ENCODE data around the gene METTL2B. TPM values are rescaled to one million over a fixed set of nuclear protein-coding genes. Genes with fewer than 3 reads are reported as not detected.

METTL2B gene, protein sequence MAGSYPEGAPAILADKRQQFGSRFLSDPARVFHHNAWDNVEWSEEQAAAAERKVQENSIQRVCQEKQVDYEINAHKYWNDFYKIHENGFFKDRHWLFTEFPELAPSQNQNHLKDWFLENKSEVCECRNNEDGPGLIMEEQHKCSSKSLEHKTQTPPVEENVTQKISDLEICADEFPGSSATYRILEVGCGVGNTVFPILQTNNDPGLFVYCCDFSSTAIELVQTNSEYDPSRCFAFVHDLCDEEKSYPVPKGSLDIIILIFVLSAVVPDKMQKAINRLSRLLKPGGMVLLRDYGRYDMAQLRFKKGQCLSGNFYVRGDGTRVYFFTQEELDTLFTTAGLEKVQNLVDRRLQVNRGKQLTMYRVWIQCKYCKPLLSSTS
- 21.1 TPM for polyA plus RNA-seq (2013, experiment 1 of 2; ENCODE audit: insufficient read length)
- 24.4 TPM for polyA plus RNA-seq (2013, experiment 2 of 2; ENCODE audit: insufficient read length)

DNA sequence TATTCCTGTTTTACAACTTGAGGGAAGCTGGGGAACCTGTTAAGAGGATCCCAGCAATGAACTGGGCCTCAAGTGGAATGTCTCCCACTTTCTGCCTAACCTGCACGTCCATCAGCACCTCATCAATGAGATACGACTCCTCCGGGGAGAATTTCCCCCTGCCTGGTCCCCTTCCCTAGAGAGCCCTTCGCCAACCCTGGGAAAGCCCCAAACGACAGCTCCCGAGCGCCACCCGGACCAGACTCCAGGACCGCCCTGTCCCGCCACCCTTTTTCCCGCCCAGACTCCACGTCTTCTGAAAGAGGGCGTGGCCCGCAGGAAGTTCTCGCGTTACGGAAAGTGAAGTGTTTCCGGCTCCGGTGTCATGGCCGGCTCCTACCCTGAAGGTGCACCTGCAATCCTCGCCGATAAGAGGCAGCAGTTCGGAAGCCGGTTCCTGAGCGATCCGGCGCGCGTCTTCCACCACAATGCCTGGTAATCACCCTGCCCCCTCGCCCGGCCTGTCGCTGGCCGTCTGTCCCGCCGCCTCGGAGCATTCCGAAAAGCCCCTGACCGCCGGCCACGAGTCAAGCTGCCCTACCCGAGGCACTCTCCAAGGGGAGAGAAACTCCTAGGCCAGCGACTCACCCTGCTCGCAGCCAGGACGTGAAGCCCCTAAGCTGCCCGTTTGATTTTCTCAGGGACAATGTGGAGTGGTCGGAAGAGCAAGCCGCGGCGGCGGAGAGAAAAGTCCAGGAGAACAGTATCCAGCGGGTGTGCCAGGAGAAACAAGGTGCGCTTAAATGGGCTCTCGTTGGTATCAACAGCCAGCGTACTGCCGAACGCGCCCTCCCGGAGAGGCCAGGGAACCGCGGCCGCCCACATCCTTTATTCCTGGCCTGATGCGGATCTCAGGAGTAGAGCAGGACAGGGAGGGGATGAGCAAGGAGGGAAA, at the start of gene METTL2B:
Gene METTL2B (plus strand): TSS at position 347 of the 934 bp plus-strand sequence. CDS start 18 bp downstream, at position 365.
- DNase-seq = peak; percentile 91

DNA sequence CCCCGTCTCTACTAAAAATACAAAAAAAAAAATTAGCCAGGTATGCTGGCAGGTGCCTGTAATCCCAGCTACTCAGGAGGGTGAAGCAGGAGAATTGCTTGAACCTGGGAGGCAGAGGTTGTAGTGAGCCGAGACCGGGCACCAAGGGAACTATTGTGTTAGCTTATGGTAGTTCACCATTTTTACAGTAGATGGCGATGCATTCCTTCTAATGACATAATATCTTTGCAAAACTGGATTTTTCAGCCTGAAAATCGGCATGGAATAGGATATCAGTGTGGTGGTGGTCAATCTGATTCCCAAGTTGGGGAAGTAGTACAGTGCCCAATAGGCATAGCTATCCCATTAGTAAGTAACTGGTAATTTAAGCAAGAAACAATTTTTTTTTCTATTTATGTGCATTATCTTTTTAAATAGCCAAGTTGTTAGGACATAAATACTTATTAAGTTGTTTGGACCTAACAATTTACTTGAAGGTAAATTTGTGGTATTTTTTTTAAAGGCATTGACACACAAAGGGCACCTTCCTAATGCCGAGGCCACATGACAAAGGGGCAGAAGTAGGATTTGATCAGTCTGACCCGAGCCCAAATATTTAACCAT, 49.2 kb upstream of the METTL2B start:
- DNase-seq = peak; percentile 54

- DNase-seq = no peak
Measured at GRCh38 chr7:128430207-128430606, 46.3 kb upstream of the METTL2B start.

DNA sequence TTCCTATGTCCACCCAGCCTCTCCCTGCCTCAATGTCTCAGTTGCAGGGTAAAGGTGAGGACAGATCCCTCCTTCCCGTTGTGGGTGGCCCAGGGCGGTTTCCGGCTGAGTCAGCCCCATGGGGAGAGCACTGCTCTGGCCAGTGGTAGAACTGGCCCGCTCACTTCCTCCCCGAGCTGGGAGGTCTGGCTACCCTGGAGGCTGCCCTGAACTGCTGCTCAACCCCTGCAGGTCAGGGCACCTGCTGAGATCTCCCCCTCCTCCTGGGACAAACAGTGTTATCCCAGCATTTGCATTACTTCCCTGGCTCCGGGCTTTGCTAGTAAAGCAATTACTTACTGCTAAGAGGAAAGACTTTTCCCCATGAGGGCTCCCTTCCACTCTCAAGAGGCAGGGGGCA, 45.3 kb upstream of the METTL2B start:
- DNase-seq = no peak

DNA sequence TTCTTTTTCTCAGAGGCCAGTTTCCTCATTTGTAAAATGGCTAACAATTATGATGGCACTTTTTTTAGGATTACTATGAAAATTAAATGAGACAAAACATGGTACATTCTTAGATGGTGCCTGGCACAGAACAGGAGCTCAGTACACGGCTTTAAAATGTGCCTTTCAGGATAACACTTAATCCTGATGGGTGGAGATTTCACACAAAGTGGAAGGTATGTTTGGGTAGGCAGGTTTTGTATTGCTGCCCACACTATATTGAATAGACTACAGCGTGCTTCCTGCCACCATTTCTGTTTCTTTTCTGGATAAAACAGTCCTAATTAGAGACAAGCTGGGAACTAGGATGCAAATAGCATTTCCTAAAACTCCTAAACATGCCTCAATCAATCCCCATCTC, 44.8 kb upstream of the METTL2B start:
- no peak for DNase-seq

DNA sequence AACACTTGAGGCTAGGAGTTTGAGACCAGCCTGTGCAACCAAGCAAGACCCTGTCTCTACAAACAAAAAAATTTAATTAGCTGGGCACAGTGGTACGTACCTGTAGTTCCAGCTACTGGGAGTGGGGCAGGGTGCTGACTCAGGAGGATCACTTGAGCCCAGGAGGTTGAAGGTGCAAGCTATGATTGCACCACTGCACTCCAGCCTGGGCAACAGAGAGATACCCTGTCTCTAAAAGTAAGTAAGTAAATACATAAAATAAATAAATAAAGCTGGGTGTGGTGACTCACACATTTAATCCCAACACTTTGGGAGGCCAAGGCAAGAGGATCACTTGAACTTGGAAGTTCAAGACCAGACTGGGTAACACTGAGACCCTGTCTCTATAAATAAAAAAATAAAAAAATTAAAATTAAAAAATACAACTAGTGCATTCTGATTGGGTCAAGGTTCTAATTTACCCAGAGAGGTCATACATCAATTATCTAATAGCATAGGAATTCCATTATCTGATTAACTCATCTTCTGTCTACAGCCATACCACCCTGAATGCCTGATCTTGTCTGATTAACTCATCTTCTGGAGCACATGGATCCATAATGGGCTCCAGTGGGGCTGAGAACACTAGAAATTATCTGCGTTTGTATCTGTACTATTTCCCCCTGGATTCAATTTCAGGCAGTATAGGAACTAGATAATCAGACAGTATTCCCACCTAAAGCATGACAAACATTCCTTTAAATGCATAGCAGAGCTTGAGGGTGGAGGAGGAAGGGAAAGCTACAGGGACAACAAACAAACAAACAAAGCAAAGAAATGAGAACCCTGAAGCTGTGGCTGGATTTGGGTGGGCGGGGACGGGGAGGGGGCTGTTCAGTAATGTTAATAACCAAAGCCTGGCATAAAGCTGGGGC, 41.9 kb upstream of the METTL2B start:
- DNase-seq = no peak

DNA sequence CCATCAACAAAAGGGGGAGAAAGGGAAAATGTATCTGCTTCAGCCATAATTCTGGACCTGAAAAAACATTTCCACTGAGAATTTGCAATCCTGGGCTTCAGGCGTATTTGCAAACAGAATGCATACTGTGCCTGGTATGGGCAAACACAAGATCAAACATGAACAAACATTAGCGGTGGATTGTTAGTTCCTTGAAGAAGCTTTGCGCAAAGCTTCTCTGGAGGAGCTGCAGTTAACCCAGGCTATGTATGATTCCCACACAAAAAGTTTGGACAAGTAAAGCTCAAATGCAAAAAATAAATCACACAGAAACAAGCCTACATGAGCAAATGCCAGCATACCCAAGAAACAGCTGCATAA, 41.2 kb upstream of the METTL2B start:
- no peak for DNase-seq

DNA sequence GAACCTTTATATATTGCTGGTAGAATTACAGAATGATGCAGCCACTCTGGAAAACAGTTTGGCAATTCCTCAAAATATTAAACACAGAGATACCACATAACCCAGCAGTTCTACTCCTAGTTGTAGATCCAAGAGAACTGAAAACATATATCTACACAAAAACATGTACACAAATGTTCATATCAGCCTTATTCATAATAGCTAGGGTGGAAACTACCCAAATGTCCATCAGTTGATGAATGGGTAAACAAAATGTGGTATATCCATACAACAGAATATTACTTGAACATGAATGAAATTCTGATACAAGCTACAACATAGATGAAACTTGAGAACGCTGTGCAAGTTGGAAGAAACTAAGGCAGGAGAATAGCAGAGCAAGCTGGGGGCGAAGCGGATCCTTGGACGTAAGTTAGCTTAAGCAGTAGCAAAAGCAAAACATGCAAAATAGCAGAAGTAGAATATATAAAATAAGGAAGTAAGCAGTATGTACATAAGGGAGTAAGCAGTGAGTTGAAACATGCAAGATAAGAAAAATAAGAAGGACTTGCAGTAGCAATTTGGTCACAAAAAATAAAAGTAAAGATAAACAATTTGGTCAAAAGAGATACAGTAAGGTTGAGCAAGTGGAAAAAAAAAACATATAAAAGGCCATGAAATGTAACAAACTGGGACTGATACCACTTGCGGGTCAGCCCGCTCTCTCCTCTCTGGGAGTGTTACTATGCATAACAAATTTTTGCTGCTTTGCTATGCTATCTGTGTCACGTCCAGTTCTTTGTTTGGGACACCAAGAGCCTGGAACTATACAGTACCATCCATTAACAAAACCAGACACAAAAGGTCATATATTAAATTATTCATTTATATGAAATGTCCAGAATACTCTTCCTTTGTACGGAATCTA, 38.9 kb upstream of the METTL2B start:
- no peak for DNase-seq

- DNase-seq = no peak
Measured at GRCh38 chr7:128442356-128442755, 34.2 kb upstream of the METTL2B start.

- DNase-seq = no peak
Measured at GRCh38 chr7:128443831-128444600, 32.5 kb upstream of the METTL2B start.

- DNase-seq = no peak
Measured at GRCh38 chr7:128446306-128446705, 30.2 kb upstream of the METTL2B start.

- DNase-seq = no peak
Measured at GRCh38 chr7:128447941-128448564, 28.5 kb upstream of the METTL2B start.

- DNase-seq = no peak
Measured at GRCh38 chr7:128448751-128449302, 27.7 kb upstream of the METTL2B start.

GRCh38 chr7:128450409-128450808, 26.1 kb upstream of the METTL2B start:
- DNase-seq = no peak

DNA sequence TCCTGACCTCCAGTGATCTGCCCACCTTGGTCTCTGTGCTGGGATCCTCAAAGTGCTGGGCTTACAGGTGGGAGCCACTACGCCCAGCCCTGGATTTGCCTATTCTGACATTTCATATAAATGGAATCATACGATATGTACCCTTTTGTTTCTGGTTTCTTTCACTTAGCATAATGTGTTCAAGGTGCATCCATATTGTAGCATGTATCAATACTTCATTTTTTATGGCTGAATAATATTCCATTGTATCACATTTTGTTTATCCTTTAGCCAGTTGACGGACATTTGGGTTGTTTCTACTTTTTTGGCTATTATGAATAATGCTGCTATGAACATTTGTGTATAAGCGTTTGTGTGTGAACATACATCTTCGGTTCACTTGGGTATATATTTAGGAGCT, 25.6 kb upstream of the METTL2B start:
- no peak for DNase-seq

- DNase-seq = no peak
Measured at GRCh38 chr7:128452552-128452951, 24.0 kb upstream of the METTL2B start.

DNA sequence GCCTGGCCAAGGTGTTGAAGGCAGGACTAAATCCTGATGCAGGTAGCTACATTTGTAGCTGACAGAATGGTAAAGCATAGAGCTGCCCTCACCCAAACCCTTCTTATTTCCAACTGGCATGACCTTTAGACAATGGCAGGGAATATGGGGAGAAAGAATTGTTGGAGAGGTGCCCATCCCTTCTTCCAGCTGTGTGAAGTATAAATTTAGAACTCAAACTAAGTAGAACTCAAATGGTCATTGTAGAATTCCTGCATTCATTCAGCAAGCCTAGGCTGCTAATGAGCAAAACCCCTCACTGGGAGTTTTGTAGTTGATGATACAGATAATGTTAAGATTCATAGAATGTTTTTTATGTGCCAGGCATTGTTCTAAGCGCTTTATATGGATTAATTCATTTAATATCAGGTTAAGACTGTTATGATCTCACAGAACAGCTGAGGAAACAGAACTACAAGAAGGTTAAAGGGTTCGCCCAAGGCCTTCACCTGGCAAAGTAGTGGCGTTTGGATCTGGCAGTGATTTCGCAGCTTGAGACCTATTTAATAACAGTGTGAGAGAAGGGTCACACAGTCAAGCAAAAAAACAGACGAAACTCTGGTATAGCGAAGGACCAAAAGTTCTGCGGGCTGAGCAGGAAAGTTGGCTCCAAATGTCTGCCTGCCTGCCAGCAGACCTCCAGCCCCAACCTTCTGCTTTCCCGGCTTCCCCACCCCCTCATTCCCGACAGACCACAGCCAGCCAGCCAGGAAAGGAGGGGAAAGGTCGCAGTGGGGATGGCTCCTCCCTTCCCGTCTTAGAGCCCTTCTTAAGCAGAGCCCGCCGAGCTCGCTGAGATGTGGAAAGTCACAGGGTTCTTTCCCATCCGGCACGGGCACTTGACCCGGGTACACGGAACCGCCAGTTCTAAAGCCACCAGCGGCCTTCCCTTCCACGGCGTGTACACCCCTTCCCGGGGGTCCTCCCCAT, 22.4 kb upstream of the METTL2B start:
- peak; percentile 91 for DNase-seq
